T-helper 1 cell treated with Interleukin-12 subunit alpha and Interleukin-12 subunit beta and Interleukin-4 antibody, amounts not matched to agents 30 ng/mL and 1 ng/mL, for 36 hours (primary cell): ENCODE measurements around the gene STX18. TPM values are rescaled to one million over a fixed set of nuclear protein-coding genes. Genes with fewer than 3 reads are reported as not detected.
"Not testable (repeated sequence)": the region's sequence is repeated elsewhere in the genome, so short reads cannot be mapped to it uniquely, and the experiment has no call there.

Experiments used
- intact Hi-C: fragments of 100-400 bp; cut with micrococcal nuclease; formaldehyde crosslinking; loops from one replicate; pipeline ENCODE4 v1.15.1; 2024
- total RNA-seq: library from RNA; stranded (reverse); gene quantifications from 2 replicates; pipeline ENCODE4 v1.2.3, GENCODE V29; 2022

STX18 gene
- total RNA-seq, 1 donor from 2014 or later = 20.7 TPM

DNA sequence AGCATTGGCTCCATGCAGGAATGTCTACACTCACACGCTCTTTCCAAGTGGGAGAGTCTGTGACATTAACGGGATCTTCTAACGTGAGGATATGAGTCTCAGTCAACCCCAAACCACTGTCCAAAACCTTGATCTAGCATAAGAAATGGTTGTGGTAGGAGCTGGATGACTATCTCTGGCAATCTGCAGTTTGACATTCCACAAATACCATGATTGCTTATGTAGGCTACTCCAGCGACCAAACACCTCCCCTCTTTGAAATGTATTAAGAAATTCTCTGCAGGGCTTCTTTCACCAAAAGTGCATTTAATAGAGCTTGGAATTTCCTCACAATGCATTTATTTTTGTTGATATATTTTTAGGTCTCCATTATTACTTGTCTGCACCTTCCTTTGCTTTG is 14.1 kb upstream of the STX18 start:
- intact Hi-C loops = no loop called here

DNA sequence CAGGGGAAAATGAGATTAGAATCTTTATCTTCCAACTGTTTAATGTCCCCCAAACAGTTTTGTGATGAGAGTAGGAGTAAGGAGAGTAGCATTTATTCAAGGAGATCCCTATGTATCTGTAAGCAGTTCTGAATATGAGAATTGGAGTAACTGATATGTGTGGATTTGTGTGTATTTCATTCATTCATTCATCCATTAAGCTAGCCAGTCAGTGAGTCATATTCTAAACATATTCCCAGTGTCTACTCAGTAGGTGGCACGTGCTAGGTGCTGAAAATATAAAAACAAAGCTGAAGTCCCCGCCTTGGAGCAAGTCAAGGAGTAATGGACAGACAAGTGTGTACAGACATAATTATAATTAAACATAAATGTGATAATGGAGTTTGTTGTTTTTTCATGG is 12.4 kb upstream of the STX18 start:
- intact Hi-C loops = no loop called here

DNA sequence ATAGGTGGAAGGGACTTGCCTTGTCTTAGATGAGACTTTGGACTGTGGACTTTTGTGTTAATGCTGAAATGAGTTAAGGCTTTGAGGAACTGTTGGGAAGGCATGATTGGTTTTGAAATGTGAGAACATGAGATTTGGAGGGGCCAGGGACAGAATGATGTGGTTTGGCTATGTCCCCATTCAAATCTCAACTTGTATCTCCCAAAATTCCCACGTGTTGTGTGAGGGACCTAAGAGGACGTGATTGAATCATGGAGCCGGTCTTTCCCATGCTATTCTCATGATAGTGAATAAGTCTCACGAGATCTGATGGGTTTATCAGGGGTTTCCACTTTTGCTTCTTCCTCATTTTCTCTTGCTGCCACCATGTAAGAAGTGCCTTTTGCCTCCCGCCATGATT is 10.2 kb upstream of the STX18 start:
- intact Hi-C loops = not testable (repeated sequence)

DNA sequence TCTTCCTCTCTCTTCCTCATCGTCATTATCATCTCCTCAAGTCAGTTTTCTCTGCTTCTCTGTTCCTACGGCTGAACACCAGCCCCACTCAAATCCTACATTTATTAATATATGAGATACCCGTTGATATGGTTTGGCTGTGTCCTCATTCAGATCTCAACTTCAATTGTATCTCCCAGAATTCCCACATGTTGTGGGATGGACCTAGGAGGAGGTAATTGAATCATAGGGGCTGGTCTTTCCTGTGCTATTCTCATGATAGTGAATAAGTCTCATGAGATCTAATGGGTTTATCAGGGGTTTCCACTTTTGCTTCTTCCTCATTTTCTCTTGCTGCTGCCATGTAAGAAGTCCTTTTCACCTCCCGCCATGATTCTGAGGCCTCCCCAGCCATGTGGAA is 8.3 kb upstream of the STX18 start:
- intact Hi-C loops = not testable (repeated sequence)

GRCh38 chr4:4549534-4549933 is 7.7 kb upstream of the STX18 start:
- intact Hi-C loops = no loop called here

GRCh38 chr4:4542774-4543485 is 1.1 kb upstream of the STX18 start:
- intact Hi-C loops = loop anchor here (1.0 kb wide), 4 partner anchors 19 to 295 kb away; partner anchors contain the start of gene TMEM128

- intact Hi-C loops = loop anchor here (1.0 to 2.0 kb wide), 3 partner anchors 34 to 586 kb away; partner anchors contain the start of genes LYAR and ZBTB49
Measured at GRCh38 chr4:4541040-4541631, 712 bp downstream of the STX18 start.

- intact Hi-C loops = no loop called here
Measured at GRCh38 chr4:4539481-4539880, 2.4 kb downstream of the STX18 start.

- intact Hi-C loops = no loop called here
Measured at GRCh38 chr4:4535590-4535989, 6.3 kb downstream of the STX18 start.

- intact Hi-C loops = no loop called here
Measured at GRCh38 chr4:4534515-4535145, 7.2 kb downstream of the STX18 start.

- intact Hi-C loops = no loop called here
Measured at GRCh38 chr4:4533461-4534169, 8.2 kb downstream of the STX18 start.

GRCh38 chr4:4532371-4533154 is 9.3 kb downstream of the STX18 start:
- intact Hi-C loops = no loop called here

GRCh38 chr4:4529392-4529791 is 12.5 kb downstream of the STX18 start:
- intact Hi-C loops = no loop called here

- intact Hi-C loops = no loop called here
Measured at GRCh38 chr4:4526401-4526800, 15.4 kb downstream of the STX18 start.

DNA sequence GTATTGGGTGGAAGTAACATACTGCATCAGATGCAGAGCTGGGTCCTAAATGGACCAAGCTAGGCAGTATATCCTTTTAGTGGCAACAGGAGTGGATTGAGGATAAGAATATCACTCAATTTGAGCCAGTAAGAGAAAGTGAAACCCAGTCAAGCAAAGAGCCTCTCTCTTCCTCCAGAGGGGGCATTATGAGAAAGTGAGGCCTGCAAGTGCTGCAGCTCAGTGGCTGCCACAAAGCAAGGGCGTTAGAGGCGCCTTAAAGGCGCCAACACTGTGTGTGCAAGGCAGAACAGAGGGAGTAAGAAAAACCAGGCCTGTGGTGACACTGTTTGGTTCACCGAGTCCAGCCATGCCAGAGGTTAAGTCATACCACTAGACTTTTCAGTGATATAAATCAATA is 17.5 kb downstream of the STX18 start:
- intact Hi-C loops = loop anchor here (1.0 kb wide), 2 partner anchors 18 to 36 kb away; partner anchors contain the start of gene STX18

DNA sequence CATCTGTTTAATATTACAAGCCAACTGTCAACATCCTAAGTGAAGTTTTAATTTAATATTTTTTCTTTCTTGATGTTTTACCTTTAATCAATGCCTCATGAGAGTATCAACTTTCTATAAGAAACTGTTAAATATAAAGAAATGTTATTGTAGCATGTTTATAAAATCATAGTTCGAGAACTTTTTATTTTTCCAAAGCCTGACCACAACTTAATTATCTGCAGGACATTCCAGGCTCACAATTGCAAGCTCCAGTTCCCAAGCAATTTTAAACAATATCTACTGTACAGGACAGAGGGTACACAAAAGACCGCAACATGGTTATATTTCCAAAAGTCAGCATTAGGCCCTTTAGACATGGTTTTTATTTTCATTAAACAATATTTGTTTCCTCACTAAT is 20.1 kb downstream of the STX18 start:
- intact Hi-C loops = no loop called here

- intact Hi-C loops = no loop called here
Measured at GRCh38 chr4:4521136-4521535, 20.7 kb downstream of the STX18 start.

DNA sequence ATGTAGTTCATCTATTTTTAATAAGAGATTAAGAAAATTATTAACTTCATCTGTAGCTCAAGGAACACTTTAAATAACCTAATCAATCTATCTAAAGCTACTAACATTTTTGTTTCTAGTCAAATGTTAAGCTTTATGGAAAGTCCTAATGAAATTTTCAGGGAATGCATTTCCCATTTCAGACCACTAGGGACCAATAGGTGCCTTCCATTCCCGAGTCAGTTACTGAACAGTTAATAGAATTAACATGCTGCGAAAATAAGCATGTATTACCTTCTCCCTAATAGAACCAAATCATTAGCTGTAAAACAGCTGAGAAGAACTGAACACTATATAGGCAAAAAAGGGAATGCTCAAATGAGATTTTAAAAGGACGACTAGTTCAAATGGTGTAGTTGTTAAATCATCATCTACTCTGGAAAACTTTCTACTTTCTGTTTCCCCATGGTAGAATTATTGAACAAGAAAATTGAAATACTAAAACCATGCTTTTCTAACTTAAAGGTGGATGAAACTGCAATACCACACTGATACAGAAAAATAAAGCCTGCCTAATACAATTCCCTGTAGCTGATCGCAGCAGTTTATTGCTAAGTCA is 22.5 kb downstream of the STX18 start:
- intact Hi-C loops = no loop called here

DNA sequence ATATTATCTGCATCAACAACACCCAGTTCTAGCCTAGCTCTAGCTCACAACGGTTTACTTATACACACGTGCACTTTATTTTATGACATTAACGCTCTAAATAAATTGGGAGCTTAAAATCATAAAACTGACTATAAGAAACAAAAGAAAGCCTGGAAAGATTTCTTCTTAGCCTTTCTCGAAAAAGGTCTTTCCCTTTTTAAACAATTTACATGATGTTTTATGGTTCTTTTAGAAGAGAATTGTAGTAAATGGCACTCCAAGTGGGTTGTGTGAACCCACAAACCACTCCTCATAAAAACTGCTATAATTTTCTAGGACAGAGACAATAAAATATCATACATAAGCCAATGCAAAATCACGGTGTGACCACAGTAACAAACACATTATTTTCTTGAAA is 23.1 kb downstream of the STX18 start:
- intact Hi-C loops = no loop called here

GRCh38 chr4:4514786-4515185 is 27.1 kb downstream of the STX18 start:
- intact Hi-C loops = no loop called here

GRCh38 chr4:4512282-4512681 is 29.6 kb downstream of the STX18 start:
- intact Hi-C loops = no loop called here
